Liver (tissue), 9 donors: Measurements from ENCODE around the gene PLA2G3. TPM values are rescaled to one million over a fixed set of nuclear protein-coding genes. Genes with fewer than 3 reads are reported as not detected.
A peak's percentile ranks its signal among the peaks of the same experiment; 100 is the strongest.
"Not testable (repeated sequence)": the region's sequence is repeated elsewhere in the genome, so short reads cannot be mapped to it uniquely, and the experiment has no call there.

Source experiments
- DNase-seq: peaks from one replicate; pipeline ENCODE4 v3.0.0-alpha.2; 2017; ENCODE audit warnings: low spot score
- H3K27ac ChIP-seq, 2 donors: one replicate each; pipeline ENCODE4 v1.7.0; 2013; ENCODE audit warnings: inconsistent platforms in 2 of 2, low read length in 2 of 2, control low read depth in 1 of 2, low read depth in 1 of 2, mild to moderate bottlenecking in 1 of 2
- H3K27me3 ChIP-seq, 4 donors: one replicate each; pipeline versions ENCODE4 v1.6.1 to v1.7.0; 2013; ENCODE audit warnings: low read length in 3 of 4, inconsistent platforms in 1 of 4, mild to moderate bottlenecking in 1 of 4, moderate library complexity in 1 of 4; ENCODE audit not compliant: control insufficient read depth in 4 of 4, insufficient read depth in 4 of 4
- H3K36me3 ChIP-seq, 4 donors: one replicate each; pipeline versions ENCODE4 v1.6.1 to v1.7.0; 2013; ENCODE audit warnings: low read length in 3 of 4, mild to moderate bottlenecking in 3 of 4, low read depth in 1 of 4, moderate library complexity in 1 of 4; ENCODE audit not compliant: control insufficient read depth in 4 of 4, insufficient read depth in 3 of 4
- H3K4me1 ChIP-seq, 4 donors: one replicate each; pipeline versions ENCODE4 v1.6.1 to v1.7.0; 2013; ENCODE audit warnings: low read length in 3 of 4, mild to moderate bottlenecking in 3 of 4, moderate library complexity in 1 of 4; ENCODE audit not compliant: control insufficient read depth in 4 of 4, insufficient read depth in 4 of 4
- H3K4me3 ChIP-seq, 3 donors: one replicate each; pipeline versions ENCODE4 v1.6.1 to v1.7.0; 2013; ENCODE audit warnings: low read length in 3 of 3, control low read depth in 1 of 3, low read depth in 1 of 3, mild to moderate bottlenecking in 1 of 3
- H3K9ac ChIP-seq, 2 donors: one replicate each; pipeline ENCODE4 v1.7.0; 2013; ENCODE audit warnings: low read length in 2 of 2, mild to moderate bottlenecking in 2 of 2, moderate library complexity in 2 of 2, control low read depth in 1 of 2, low read depth in 1 of 2
- H3K9me3 ChIP-seq, 4 donors: one replicate each; pipeline versions ENCODE4 v1.6.1 to v1.7.0; 2013; ENCODE audit warnings: low read length in 3 of 4; ENCODE audit not compliant: control insufficient read depth in 4 of 4
- EGR1 ChIP-seq, 2 donors: IDR thresholded peaks; 2 replicates each; pipeline ENCODE4 v1.6.1; 2016 to 2018; ENCODE audit warnings: antibody characterized with exemption in 2 of 2, low read depth in 2 of 2
- FOXA1 ChIP-seq: IDR thresholded peaks from 2 replicates; pipeline ENCODE4 v1.6.1; 2016; ENCODE audit warnings: antibody characterized with exemption
- GABPA ChIP-seq, 2 donors: IDR thresholded peaks in 1 of 2; conservative IDR thresholded peaks in 1 of 2; 2 replicates each; pipeline ENCODE4 v1.6.1; 2016; ENCODE audit warnings: antibody characterized with exemption in 2 of 2, mild to moderate bottlenecking in 1 of 2, moderate library complexity in 1 of 2
- HNF4A ChIP-seq, 2 donors: conservative IDR thresholded peaks; 2 replicates each; pipeline ENCODE4 v1.6.1; 2016; ENCODE audit warnings: antibody characterized with exemption in 2 of 2, mild to moderate bottlenecking in 2 of 2
- HNF4G ChIP-seq: IDR thresholded peaks from 2 replicates; pipeline ENCODE4 v1.6.1; 2016; ENCODE audit warnings: antibody characterized with exemption
- JUND ChIP-seq, 2 donors: IDR thresholded peaks; 2 replicates each; pipeline ENCODE4 v1.6.1; 2016; ENCODE audit warnings: antibody characterized with exemption in 2 of 2
- RAD21 ChIP-seq, 2 donors: IDR thresholded peaks; 2 replicates each; pipeline ENCODE4 v1.6.1; 2016; ENCODE audit warnings: antibody characterized with exemption in 2 of 2, mild to moderate bottlenecking in 2 of 2
- RXRA ChIP-seq, 2 donors: IDR thresholded peaks; 2 replicates each; pipeline ENCODE4 v1.6.1; 2017 to 2018; ENCODE audit warnings: antibody characterized with exemption in 2 of 2, mild to moderate bottlenecking in 1 of 2
- SP1 ChIP-seq: IDR thresholded peaks from 2 replicates; pipeline ENCODE4 v1.6.1; 2018; ENCODE audit warnings: antibody characterized with exemption, mild to moderate bottlenecking
- TAF1 ChIP-seq: conservative IDR thresholded peaks from 2 replicates; pipeline ENCODE4 v1.6.1; 2016; ENCODE audit warnings: antibody characterized with exemption, mild to moderate bottlenecking
- YY1 ChIP-seq: IDR thresholded peaks from 2 replicates; pipeline ENCODE4 v1.6.1; 2016; ENCODE audit warnings: antibody characterized with exemption, mild to moderate bottlenecking
- whole genome bisulfite sequencing: extraction: QIAGEN DNeasy Blood & Tissue Kit; methylation state at CpG from one replicate; pipeline ENCODE4 v1.1.7; 2013; 5-methylcytosine and 5-hydroxymethylcytosine counted together
- polyA plus RNA-seq, 2 donors: library from polyadenylated mRNA; stranded (reverse) in 1 of 2; unstranded in 1 of 2; fragments of 200-250 nt in 1 of 2; fragments of >200 nt in 1 of 2; fragmentation: Nextera tagmentation in 1 of 2; extraction: Ambion mirVana in 1 of 2; gene quantifications; one replicate each; pipeline versions ENCODE4 v1.2.1 to v1.2.3, GENCODE V29; 2013 to 2015
- total RNA-seq, 2 donors: library from RNA; depleted of rRNA; stranded (reverse); fragments of >200 nt; gene quantifications; one replicate each; pipeline ENCODE4 v1.2.3, GENCODE V29; 2014
- TF ChIP-seq, protein P1 (sequence below): IDR thresholded peaks from 2 replicates; pipeline ENCODE4 v1.6.1; 2016; ENCODE audit warnings: antibody characterized with exemption
- TF ChIP-seq, protein P2 (sequence below): fragments of 150-350 bp; IDR thresholded peaks from 2 replicates; pipeline ENCODE4 v1.5.1; 2017; ENCODE audit warnings: improper control_type of control experiment, low read depth, low read length; ENCODE audit not compliant: missing input control
- TF ChIP-seq, protein P3 (sequence below): IDR thresholded peaks from 2 replicates; pipeline ENCODE4 v1.6.1; 2016; ENCODE audit warnings: antibody characterized with exemption, mild to moderate bottlenecking
- TF ChIP-seq, protein P4 (sequence below): IDR thresholded peaks from 2 replicates; pipeline ENCODE4 v1.6.1; 2016; ENCODE audit warnings: antibody characterized with exemption
- donor health status: healthy.
- donor health status: healthy.
- donor health status: healthy.
- donor health status: healthy.
- donor health status: healthy.

Gene PLA2G3
- total and polyA plus RNA-seq, 4 donors: not detected

DNA sequence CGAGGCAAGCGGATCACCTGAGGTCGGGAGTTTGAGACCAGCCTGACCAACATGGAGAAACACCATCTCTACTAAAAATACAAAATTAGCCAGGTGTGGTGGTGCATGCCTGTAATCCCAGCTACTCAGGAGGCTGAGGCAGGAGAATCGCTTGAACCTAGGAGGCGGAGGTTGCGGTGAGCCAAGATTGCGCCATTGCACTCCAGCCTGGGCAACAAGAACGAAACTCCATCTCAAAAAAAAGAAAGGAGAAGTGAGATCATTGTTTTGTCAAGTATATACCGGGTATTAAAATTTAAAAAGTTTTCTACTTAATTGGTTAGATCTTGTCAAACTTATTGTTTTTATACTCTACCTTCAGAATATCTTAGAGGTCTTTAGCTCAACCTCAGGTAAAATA lies 31.4 kb upstream of the PLA2G3 start:
- peaks cover 7 to 17% (median 12%) of the 10 kb centered on the region in 4 donors for H3K4me1 ChIP-seq
- H3K27me3 ChIP-seq, H3K9ac ChIP-seq, H3K9me3 ChIP-seq, H3K36me3 ChIP-seq, H3K4me3 ChIP-seq, DNase-seq, H3K27ac ChIP-seq: not testable (repeated sequence)
- WGBS: 88% methylated on average over 9 of the region's 9 CpGs

DNA sequence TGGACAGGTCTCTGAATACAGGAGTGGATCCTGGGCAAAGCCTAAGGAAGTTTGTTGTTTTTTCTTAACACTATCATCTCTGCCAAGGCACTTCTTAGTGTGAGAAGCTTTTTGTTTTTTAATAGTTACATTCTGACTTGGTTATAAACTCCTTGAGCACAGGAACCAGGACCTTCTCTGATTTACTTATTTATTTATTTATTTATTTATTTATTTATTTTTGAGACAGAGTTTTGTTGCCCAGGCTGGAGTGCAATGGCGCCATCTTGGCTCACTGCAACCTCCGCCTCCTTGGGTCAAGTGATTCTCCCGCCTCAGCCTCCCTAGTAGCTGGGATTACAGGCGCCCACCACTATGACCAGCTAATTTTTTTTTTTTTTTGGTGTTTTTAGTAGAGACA lies 30.7 kb upstream of the PLA2G3 start:
- H3K9ac ChIP-seq: no peak overlapping the region
- no peaks in the 10 kb centered on the region for H3K27me3 ChIP-seq
- H3K4me1 ChIP-seq: peaks cover 7 to 18% (median 12%) of the 10 kb centered on the region in 4 donors
- H3K27ac ChIP-seq: no peak overlapping the region
- H3K9me3 ChIP-seq: no peaks in the 10 kb centered on the region
- H3K36me3 ChIP-seq: peaks cover 0 to 2% (median 0%) of the 10 kb centered on the region in 4 donors
- no peak overlapping the region for H3K4me3 ChIP-seq
- TF ChIP-seq, protein P1, sequence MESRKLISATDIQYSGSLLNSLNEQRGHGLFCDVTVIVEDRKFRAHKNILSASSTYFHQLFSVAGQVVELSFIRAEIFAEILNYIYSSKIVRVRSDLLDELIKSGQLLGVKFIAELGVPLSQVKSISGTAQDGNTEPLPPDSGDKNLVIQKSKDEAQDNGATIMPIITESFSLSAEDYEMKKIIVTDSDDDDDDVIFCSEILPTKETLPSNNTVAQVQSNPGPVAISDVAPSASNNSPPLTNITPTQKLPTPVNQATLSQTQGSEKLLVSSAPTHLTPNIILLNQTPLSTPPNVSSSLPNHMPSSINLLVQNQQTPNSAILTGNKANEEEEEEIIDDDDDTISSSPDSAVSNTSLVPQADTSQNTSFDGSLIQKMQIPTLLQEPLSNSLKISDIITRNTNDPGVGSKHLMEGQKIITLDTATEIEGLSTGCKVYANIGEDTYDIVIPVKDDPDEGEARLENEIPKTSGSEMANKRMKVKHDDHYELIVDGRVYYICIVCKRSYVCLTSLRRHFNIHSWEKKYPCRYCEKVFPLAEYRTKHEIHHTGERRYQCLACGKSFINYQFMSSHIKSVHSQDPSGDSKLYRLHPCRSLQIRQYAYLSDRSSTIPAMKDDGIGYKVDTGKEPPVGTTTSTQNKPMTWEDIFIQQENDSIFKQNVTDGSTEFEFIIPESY: no peak
- TF ChIP-seq RAD21 (IDR thresholded peaks at IDR 0.05): no peak
- no peak for TF ChIP-seq RXRA (IDR thresholded peaks at IDR 0.05)
- TF ChIP-seq HNF4A (conservative IDR thresholded peaks at IDR 0.05): no peak
- no peak for TF ChIP-seq HNF4G
- TF ChIP-seq JUND (IDR thresholded peaks at IDR 0.05): no peak
- TF ChIP-seq, protein P2, sequence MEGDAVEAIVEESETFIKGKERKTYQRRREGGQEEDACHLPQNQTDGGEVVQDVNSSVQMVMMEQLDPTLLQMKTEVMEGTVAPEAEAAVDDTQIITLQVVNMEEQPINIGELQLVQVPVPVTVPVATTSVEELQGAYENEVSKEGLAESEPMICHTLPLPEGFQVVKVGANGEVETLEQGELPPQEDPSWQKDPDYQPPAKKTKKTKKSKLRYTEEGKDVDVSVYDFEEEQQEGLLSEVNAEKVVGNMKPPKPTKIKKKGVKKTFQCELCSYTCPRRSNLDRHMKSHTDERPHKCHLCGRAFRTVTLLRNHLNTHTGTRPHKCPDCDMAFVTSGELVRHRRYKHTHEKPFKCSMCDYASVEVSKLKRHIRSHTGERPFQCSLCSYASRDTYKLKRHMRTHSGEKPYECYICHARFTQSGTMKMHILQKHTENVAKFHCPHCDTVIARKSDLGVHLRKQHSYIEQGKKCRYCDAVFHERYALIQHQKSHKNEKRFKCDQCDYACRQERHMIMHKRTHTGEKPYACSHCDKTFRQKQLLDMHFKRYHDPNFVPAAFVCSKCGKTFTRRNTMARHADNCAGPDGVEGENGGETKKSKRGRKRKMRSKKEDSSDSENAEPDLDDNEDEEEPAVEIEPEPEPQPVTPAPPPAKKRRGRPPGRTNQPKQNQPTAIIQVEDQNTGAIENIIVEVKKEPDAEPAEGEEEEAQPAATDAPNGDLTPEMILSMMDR: no peak
- TF ChIP-seq, protein P3, sequence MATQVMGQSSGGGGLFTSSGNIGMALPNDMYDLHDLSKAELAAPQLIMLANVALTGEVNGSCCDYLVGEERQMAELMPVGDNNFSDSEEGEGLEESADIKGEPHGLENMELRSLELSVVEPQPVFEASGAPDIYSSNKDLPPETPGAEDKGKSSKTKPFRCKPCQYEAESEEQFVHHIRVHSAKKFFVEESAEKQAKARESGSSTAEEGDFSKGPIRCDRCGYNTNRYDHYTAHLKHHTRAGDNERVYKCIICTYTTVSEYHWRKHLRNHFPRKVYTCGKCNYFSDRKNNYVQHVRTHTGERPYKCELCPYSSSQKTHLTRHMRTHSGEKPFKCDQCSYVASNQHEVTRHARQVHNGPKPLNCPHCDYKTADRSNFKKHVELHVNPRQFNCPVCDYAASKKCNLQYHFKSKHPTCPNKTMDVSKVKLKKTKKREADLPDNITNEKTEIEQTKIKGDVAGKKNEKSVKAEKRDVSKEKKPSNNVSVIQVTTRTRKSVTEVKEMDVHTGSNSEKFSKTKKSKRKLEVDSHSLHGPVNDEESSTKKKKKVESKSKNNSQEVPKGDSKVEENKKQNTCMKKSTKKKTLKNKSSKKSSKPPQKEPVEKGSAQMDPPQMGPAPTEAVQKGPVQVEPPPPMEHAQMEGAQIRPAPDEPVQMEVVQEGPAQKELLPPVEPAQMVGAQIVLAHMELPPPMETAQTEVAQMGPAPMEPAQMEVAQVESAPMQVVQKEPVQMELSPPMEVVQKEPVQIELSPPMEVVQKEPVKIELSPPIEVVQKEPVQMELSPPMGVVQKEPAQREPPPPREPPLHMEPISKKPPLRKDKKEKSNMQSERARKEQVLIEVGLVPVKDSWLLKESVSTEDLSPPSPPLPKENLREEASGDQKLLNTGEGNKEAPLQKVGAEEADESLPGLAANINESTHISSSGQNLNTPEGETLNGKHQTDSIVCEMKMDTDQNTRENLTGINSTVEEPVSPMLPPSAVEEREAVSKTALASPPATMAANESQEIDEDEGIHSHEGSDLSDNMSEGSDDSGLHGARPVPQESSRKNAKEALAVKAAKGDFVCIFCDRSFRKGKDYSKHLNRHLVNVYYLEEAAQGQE: no peak
- 96% methylated on average over 4 of the region's 4 CpGs for WGBS
- DNase-seq: no peak

DNA sequence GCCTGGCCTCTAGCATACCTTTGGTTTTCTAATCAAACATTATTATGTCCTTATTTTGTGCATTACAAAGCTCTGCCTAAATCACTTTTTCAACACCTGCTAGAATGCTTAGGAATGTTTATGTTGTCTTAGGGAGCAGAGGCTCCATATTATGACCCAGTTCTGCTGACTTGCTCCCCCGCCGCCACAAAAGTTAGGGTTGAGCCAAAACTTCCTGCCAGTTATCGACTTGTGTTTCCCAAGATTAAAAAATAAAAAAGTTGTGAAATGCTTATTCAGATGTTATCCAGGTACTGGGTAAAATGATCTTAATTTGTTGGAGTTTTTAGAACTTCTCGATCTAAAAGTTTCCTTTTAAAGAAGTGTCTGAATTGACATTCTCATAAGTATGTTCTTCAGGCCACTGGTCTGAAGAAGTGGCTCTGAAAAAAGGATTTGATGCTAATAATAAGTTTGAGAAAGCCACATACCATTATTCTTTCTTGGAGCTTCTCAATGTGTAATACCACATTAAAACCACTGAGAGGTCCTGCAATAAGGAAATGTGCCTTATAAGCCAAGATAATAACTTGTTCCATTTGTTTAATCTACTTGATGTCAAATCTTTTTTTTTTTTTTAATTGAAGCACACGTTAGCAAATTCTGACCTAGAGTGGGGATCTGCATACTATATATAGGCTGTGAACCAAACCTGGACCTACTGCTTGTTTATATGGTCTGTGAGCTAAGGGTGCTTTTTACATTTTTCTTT lies 21.9 kb upstream of the PLA2G3 start:
- no peak for DNase-seq
- Histone ChIP-seq H3K9ac (no peak overlapping the region), H3K27ac (peak overlapping the region; percentile 72 to 96), H3K4me1 (peaks cover 13 to 37% (median 23%) of the 10 kb centered on the region in 4 donors), H3K36me3 (no peaks in the 10 kb centered on the region), H3K9me3 (no peaks in the 10 kb centered on the region), H3K27me3 (no peaks in the 10 kb centered on the region), H3K4me3 (peak overlapping the region; percentile 14 to 75 (median 24))
- 12% methylated on average over 5 of the region's 5 CpGs for WGBS
- TF ChIP-seq SP1 (peak; percentile 29), EGR1 (IDR thresholded peaks at IDR 0.05; ENCODE audit: low read depth in 2 of 2) (no peak), HNF4G (no peak), GABPA (IDR thresholded peaks at IDR 0.05 in 1 of 2, conservative IDR thresholded peaks at IDR 0.05 in 1 of 2) (peak in 1 of 2 donors; percentile 37), RXRA (IDR thresholded peaks at IDR 0.05) (peak; percentile 39 to 45), TAF1 (no peak), HNF4A (conservative IDR thresholded peaks at IDR 0.05) (peak; percentile 48 to 58), YY1 (peak; percentile 27), FOXA1 (no peak)
- TF ChIP-seq, protein P4, sequence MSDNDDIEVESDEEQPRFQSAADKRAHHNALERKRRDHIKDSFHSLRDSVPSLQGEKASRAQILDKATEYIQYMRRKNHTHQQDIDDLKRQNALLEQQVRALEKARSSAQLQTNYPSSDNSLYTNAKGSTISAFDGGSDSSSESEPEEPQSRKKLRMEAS: peak; percentile 20
- TF ChIP-seq, protein P2: no peak
